Activated CD4-positive, alpha-beta T cell treated with anti-CD3 and anti-CD28 coated beads for 1 hour (primary cell): Measurements from ENCODE around the gene CNTF.

Experiments used
- DNase-seq: peaks from one replicate; pipeline ENCODE4 v3.0.0-alpha.2; 2020

CNTF gene

DNA sequence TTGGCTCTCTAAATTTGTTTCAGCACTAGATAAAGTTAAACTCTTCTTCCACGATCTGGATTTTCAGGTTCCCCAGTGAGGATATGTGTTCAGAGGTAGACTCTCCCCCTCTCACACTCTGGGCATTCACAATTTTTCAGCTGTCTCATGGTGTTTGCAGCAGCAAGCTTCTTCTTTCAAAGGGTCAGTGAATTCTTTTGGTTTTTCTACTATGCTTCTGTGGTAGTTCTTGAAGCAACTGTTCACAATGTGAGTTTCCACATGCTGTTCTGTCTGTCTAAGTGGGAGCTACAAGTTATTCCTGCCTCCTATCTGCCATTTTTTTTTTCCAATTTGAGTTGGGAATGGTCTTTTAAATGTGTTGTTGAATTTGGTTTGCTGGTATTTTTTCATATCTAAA, 25.4 kb downstream of the CNTF start:
- DNase-seq = no peak

- DNase-seq = no peak
These were observed 27.2 kb downstream of the CNTF start for GRCh38 chr11:58649623-58650022.

GRCh38 chr11:58650496-58650895, 28.0 kb downstream of the CNTF start:
- no peak for DNase-seq

DNA sequence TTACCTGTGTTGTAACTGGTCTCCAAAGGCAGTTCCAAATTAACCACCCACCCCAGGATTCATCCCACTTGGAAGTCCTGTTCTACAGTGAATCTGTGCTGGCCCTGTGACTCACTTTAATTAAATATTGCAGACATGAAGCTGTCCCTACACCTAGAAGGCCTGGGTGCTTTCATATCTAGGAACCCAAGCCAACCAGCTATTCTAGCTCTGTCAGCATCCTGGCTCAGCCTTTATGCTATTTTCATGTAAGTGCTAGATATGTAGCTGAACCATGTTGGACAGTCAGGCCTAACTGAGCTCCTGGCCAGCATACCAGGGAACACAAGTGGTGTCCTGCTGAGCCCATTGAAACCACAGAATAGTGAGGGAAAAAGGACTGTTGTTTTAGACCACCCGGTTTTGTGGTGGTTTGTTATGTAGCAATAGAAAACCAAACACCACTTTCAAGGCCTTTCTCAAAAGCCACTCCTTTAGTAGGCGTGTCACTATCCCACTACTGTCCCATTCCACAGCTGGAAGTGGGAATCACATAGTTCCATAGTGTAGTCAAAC, 30.3 kb downstream of the CNTF start:
- no peak for DNase-seq

GRCh38 chr11:58654079-58654907, 31.8 kb downstream of the CNTF start:
- peak; percentile 66 for DNase-seq

GRCh38 chr11:58654908-58655296, 32.4 kb downstream of the CNTF start:
- DNase-seq = no peak

DNA sequence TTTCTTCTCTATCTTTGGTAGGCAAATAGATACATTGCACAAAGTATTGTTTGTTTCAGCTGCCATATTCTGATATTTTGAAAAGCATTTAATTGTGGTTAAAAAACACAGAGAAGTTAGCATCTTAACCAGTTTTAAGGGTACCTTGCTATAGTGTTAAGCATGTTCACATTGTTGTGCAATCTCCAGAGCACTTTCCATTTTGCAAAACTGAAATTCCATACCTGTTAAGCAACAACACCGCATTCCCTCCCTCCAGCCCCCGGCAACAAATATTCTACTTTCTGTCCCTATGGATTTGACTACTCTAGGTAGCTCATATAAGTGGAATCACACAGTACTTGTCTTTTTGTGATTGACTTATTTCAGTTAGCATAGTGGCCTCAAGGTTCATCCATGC, 33.9 kb downstream of the CNTF start:
- DNase-seq = no peak

- no peak for DNase-seq
These were observed 36.2 kb downstream of the CNTF start for GRCh38 chr11:58658623-58659022.

GRCh38 chr11:58659404-58659803, 36.9 kb downstream of the CNTF start:
- no peak for DNase-seq

GRCh38 chr11:58659910-58660570, 37.6 kb downstream of the CNTF start:
- DNase-seq = no peak

GRCh38 chr11:58671983-58672633, 49.6 kb downstream of the CNTF start:
- no peak for DNase-seq

GRCh38 chr11:58674609-58675008, 52.1 kb downstream of the CNTF start:
- no peak for DNase-seq
